Left ventricle myocardium inferior (tissue), 1 donor: ENCODE results near the gene PITPNM3. TPM values are rescaled to one million over a fixed set of nuclear protein-coding genes. Genes with fewer than 3 reads are reported as not detected.

Experiments used
- DNase-seq: peaks from one replicate; pipeline ENCODE4 v3.0.0-alpha.2; 2020
- H3K27ac ChIP-seq: fragments of 200-600 bp; replicated peaks from 2 replicates; pipeline ENCODE4 v1.8.0; 2021
- H3K27me3 ChIP-seq: fragments of 200-600 bp; 2 replicates; pipeline ENCODE4 v1.8.0; 2021; ENCODE audit warnings: low read depth
- H3K36me3 ChIP-seq: fragments of 200-600 bp; 2 replicates; pipeline ENCODE4 v1.8.0; 2021
- H3K4me1 ChIP-seq: fragments of 200-600 bp; 2 replicates; pipeline ENCODE4 v1.8.0; 2021
- H3K4me3 ChIP-seq: fragments of 200-600 bp; 2 replicates; pipeline ENCODE4 v1.8.0; 2021; ENCODE audit warnings: mild to moderate bottlenecking, moderate library complexity
- H3K9me3 ChIP-seq: fragments of 200-600 bp; replicated peaks from 2 replicates; pipeline ENCODE4 v1.8.0; 2021
- CTCF ChIP-seq: fragments of 200-600 bp; IDR thresholded peaks from 2 replicates; pipeline ENCODE4 v1.8.0; 2021; ENCODE audit warnings: antibody characterized with exemption, mild to moderate bottlenecking, borderline replicate concordance
- intact Hi-C: fragments of 100-400 bp; cut with micrococcal nuclease; formaldehyde crosslinking; loops from one replicate; pipeline ENCODE4 v1.11.0; 2022
- total RNA-seq: library from RNA; stranded (reverse); fragmentation: NEBNext Ultra II Directional; extraction: Animal tissue kit (Norgen Biotek cat#: 25700); gene quantifications from one replicate; pipeline ENCODE4 v1.2.1, GENCODE V29; 2021
- donor health status: DM: no; HTN: yes; CAD: no; lungs with severe emphysema.

Gene PITPNM3
- total RNA-seq, 1 donor from 2014 or later: 0.36 TPM

GRCh38 chr17:6508519-6509030 lies 47.8 kb downstream of the PITPNM3 start:
- Histone ChIP-seq H3K4me1 (no peaks in the 10 kb centered on the region), H3K4me3 (no peak overlapping the region), H3K27ac (no peak overlapping the region), H3K27me3 (peaks cover 47% of the 10 kb centered on the region), H3K9me3 (no peaks in the 10 kb centered on the region), H3K36me3 (no peaks in the 10 kb centered on the region)
- DNase-seq: no peak
- intact Hi-C loops: no loop called here
- TF ChIP-seq CTCF: no peak

GRCh38 chr17:6508016-6508415 lies 48.3 kb downstream of the PITPNM3 start:
- peaks cover 47% of the 10 kb centered on the region for H3K27me3 ChIP-seq
- no peak overlapping the region for H3K27ac ChIP-seq
- no peak overlapping the region for H3K4me3 ChIP-seq
- no peak for DNase-seq
- TF ChIP-seq CTCF: no peak
- no peaks in the 10 kb centered on the region for H3K4me1 ChIP-seq
- no peaks in the 10 kb centered on the region for H3K36me3 ChIP-seq
- intact Hi-C loops: no loop called here
- no peaks in the 10 kb centered on the region for H3K9me3 ChIP-seq

- no peak for TF ChIP-seq CTCF
- H3K27me3 ChIP-seq: peaks cover 47% of the 10 kb centered on the region
- no peaks in the 10 kb centered on the region for H3K9me3 ChIP-seq
- H3K27ac ChIP-seq: no peak overlapping the region
- H3K4me1 ChIP-seq: no peaks in the 10 kb centered on the region
- no peaks in the 10 kb centered on the region for H3K36me3 ChIP-seq
- H3K4me3 ChIP-seq: no peak overlapping the region
- no peak for DNase-seq
- intact Hi-C loops: no loop called here
These were observed 48.8 kb downstream of the PITPNM3 start for GRCh38 chr17:6507535-6507934.

- no peak for TF ChIP-seq CTCF
These were observed 49.6 kb downstream of the PITPNM3 start for GRCh38 chr17:6506679-6507231.

GRCh38 chr17:6505425-6506142 lies 50.8 kb downstream of the PITPNM3 start:
- Histone ChIP-seq H3K9me3 (no peaks in the 10 kb centered on the region), H3K27me3 (peaks cover 28% of the 10 kb centered on the region), H3K4me3 (no peak overlapping the region), H3K4me1 (no peaks in the 10 kb centered on the region), H3K36me3 (no peaks in the 10 kb centered on the region), H3K27ac (no peak overlapping the region)
- TF ChIP-seq CTCF: no peak
- intact Hi-C loops: no loop called here
- no peak for DNase-seq

More at GRCh38 chr17:6506679-6507231, 49.6 kb downstream of the PITPNM3 start:
- no peak overlapping the region for H3K27ac ChIP-seq
- no peaks in the 10 kb centered on the region for H3K4me1 ChIP-seq
- no peak overlapping the region for H3K4me3 ChIP-seq
- DNase-seq: no peak
- no peaks in the 10 kb centered on the region for H3K36me3 ChIP-seq
- no peaks in the 10 kb centered on the region for H3K9me3 ChIP-seq
- H3K27me3 ChIP-seq: peaks cover 39% of the 10 kb centered on the region
- intact Hi-C loops: no loop called here
